Gastrocnemius medialis (tissue), 4 donors: ENCODE measurements around the gene CLSTN1. TPM values are rescaled to one million over a fixed set of nuclear protein-coding genes. Genes with fewer than 3 reads are reported as not detected.

Experiments used
- ATAC-seq, 2 donors: fragments of 150-250 bp; one replicate each; pipeline ENCODE4 v1.9.1; 2016
- DNase-seq, 2 donors: peaks; one replicate each; pipeline ENCODE4 v3.0.0-alpha.2; 2019
- H3K27ac ChIP-seq, 4 donors: fragments of 200-600 bp; sonication (generic); 1 replicate in 1 of 4; 2 replicates in 3 of 4; pipeline ENCODE4 v1.5.1; 2016 to 2018; ENCODE audit warnings: mild to moderate bottlenecking in 2 of 4, moderate library complexity in 1 of 4
- H3K27me3 ChIP-seq, 3 donors: fragments of 200-600 bp; sonication (generic) in 2 of 3; 1 replicate in 1 of 3; 2 replicates in 2 of 3; pipeline versions ENCODE4 v1.5.1 to v1.6.0; 2016 to 2019; ENCODE audit warnings: mild to moderate bottlenecking in 1 of 3, moderate library complexity in 1 of 3
- H3K36me3 ChIP-seq, 2 donors: fragments of 200-600 bp; sonication (generic) in 1 of 2; one replicate each; pipeline ENCODE4 v1.5.1; 2017 to 2018
- H3K4me1 ChIP-seq, 2 donors: fragments of 200-600 bp; sonication (generic) in 1 of 2; one replicate each; pipeline ENCODE4 v1.5.1; 2016 to 2017; ENCODE audit warnings: mild to moderate bottlenecking in 2 of 2
- H3K4me3 ChIP-seq, 4 donors: fragments of 200-600 bp; sonication (generic) in 3 of 4; 1 replicate in 1 of 4; 2 replicates in 3 of 4; pipeline ENCODE4 v1.5.1; 2016 to 2019; ENCODE audit warnings: mild to moderate bottlenecking in 2 of 4
- H3K9me3 ChIP-seq, 3 donors: fragments of 200-600 bp; sonication (generic) in 2 of 3; 1 replicate in 1 of 3; 2 replicates in 2 of 3; pipeline ENCODE4 v1.5.1; 2016 to 2019
- CTCF ChIP-seq, 5 experiments: fragments of 450-650 bp in 3 of 5; fragments of 200-600 bp in 2 of 5; sonication (generic) in 2 of 5; IDR thresholded peaks in 4 of 5; conservative IDR thresholded peaks in 1 of 5; 1 replicate in 4 of 5; 2 replicates in 1 of 5; pipeline ENCODE4 v1.5.1; 2016 to 2019; ENCODE audit warnings: antibody characterized with exemption in 5 of 5, mild to moderate bottlenecking in 3 of 5, moderate library complexity in 3 of 5
- POLR2A ChIP-seq, 2 donors: fragments of 450-650 bp; IDR thresholded peaks; one replicate each; pipeline ENCODE4 v1.6.1; 2017; ENCODE audit warnings: antibody characterized with exemption in 2 of 2, mild to moderate bottlenecking in 2 of 2, moderate library complexity in 2 of 2
- in situ Hi-C, 4 donors: fragments of 200-750 bp; cut with MboI; loops; one replicate each; pipeline versions ENCODE4 v1.15.0 to v1.8.0; 2017; ENCODE audit warnings: low sequenced_read_pairs in 4 of 4
- intact Hi-C: fragments of 100-400 bp; cut with DNase I; formaldehyde crosslinking; loops from one replicate; pipeline ENCODE4 v1.15.1; 2023; ENCODE audit warnings: low total_unique reads
- total RNA-seq, 4 donors: library from RNA; depleted of rRNA; stranded (reverse); fragments of >200 nt; gene quantifications; one replicate each; pipeline versions ENCODE4 v1.1.0 to v1.2.3, GENCODE V29; 2016

CLSTN1 gene
- total RNA-seq, 4 donors from 2014 or later, result 8.5 to 25.7 (median 22.0) TPM

GRCh38 chr1:9761855-9762254 is 61.9 kb downstream of the CLSTN1 start:
- ATAC-seq (no peak), DNase-seq (no peak)
- TF ChIP-seq CTCF (IDR thresholded peaks at IDR 0.05 in 4 of 5, conservative IDR thresholded peaks at IDR 0.05 in 1 of 5), result no peak
- in situ Hi-C loops, result no loop called here
- intact Hi-C loops, result no loop called here
- Histone ChIP-seq H3K4me3 (no peak overlapping the region), H3K27ac (no peak overlapping the region), H3K36me3 (no peaks in the 10 kb centered on the region), H3K9me3 (no peaks in the 10 kb centered on the region), H3K4me1 (peaks cover 4 to 8% of the 10 kb centered on the region in 2 donors), H3K27me3 (no peaks in the 10 kb centered on the region)

GRCh38 chr1:9760824-9761223 is 62.9 kb downstream of the CLSTN1 start:
- H3K4me1 ChIP-seq, result peaks cover 6 to 8% of the 10 kb centered on the region in 2 donors
- no peaks in the 10 kb centered on the region for H3K9me3 ChIP-seq
- no peak for ATAC-seq
- H3K27ac ChIP-seq, result no peak overlapping the region
- in situ Hi-C loops, result no loop called here
- H3K4me3 ChIP-seq, result no peak overlapping the region
- no peak for DNase-seq
- no peaks in the 10 kb centered on the region for H3K27me3 ChIP-seq
- TF ChIP-seq POLR2A (IDR thresholded peaks at IDR 0.05) (no peak), CTCF (IDR thresholded peaks at IDR 0.05 in 4 of 5, conservative IDR thresholded peaks at IDR 0.05 in 1 of 5) (no peak)
- intact Hi-C loops, result no loop called here
- no peaks in the 10 kb centered on the region for H3K36me3 ChIP-seq

DNA sequence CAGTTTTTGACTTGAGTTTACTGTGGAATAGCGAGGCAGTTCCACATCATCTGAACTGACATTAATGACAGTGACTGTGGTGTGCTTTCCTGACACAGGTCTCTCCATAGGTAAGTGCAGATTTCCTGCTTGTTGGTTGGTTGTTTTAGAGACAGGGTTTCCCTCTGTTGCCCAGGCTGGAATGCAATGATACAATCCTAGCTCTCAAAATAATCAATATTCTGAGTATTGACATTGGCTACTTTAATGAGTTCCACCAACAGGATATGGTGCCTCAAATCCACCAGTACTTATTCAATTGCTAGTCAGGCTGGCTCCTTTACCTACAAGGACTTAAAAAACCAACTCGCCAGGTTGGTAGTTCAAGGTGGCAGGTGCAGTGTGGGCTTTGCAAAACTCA is 63.8 kb downstream of the CLSTN1 start:
- ATAC-seq, result no peak
- TF ChIP-seq POLR2A (IDR thresholded peaks at IDR 0.05) (no peak), CTCF (IDR thresholded peaks at IDR 0.05 in 4 of 5, conservative IDR thresholded peaks at IDR 0.05 in 1 of 5) (no peak)

GRCh38 chr1:9758559-9759121 is 65.1 kb downstream of the CLSTN1 start:
- Histone ChIP-seq H3K9me3 (no peaks in the 10 kb centered on the region), H3K27me3 (no peaks in the 10 kb centered on the region), H3K27ac (peak overlapping the region in 1 of 4 donors; percentile 48), H3K4me3 (no peak overlapping the region), H3K4me1 (peaks cover 6 to 8% of the 10 kb centered on the region in 2 donors), H3K36me3 (no peaks in the 10 kb centered on the region)
- intact Hi-C loops (no loop called here), in situ Hi-C loops (no loop called here)
- no peak for TF ChIP-seq POLR2A (IDR thresholded peaks at IDR 0.05)
- TF ChIP-seq CTCF (IDR thresholded peaks at IDR 0.05 in 4 of 5, conservative IDR thresholded peaks at IDR 0.05 in 1 of 5), result no peak
- no peak for DNase-seq
- no peak for ATAC-seq

More for the DNA sequence above, 63.8 kb downstream of the CLSTN1 start:
- no peak overlapping the region for H3K4me3 ChIP-seq
- H3K4me1 ChIP-seq, result peaks cover 6 to 8% of the 10 kb centered on the region in 2 donors
- H3K36me3 ChIP-seq, result no peaks in the 10 kb centered on the region
- intact Hi-C loops, result no loop called here
- in situ Hi-C loops, result no loop called here
- DNase-seq, result no peak
- no peaks in the 10 kb centered on the region for H3K9me3 ChIP-seq
- no peaks in the 10 kb centered on the region for H3K27me3 ChIP-seq
- peak overlapping the region in 1 of 4 donors; percentile 48 for H3K27ac ChIP-seq
